ENCODE results near the gene MYO15A.

The MYO15A gene

GRCh38 chr17:18087610-18088491, 20.7 kb upstream of the MYO15A start, which contains the start of gene DRG2:
DRG2 (plus strand) TSS chr17:18087948; CDS start chr17:18088024, 76 bp downstream.
- H3K9me3 ChIP-seq (ENCODE audit: control insufficient read depth, low read length), result no peaks in the 10 kb centered on the region
- peak within 1 kb of the TSS; percentile 26 for H2BK15ac ChIP-seq (ENCODE audit: low read depth, poor library complexity, severe bottlenecking)
- no peak within 1 kb of the TSS for H2BK5ac ChIP-seq (ENCODE audit: low read depth, low read length, poor library complexity, severe bottlenecking)
- peak within 1 kb of the TSS; percentile 60 to 98 for H3K14ac ChIP-seq (ENCODE audit: low read length in 2 of 2)
- peaks cover 19% of the 10 kb centered on the region for H3K79me1 ChIP-seq (replicated peaks; ENCODE audit: low read length, poor library complexity, severe bottlenecking)
- peak; percentile 92 for DNase-seq
- H3K27ac ChIP-seq (ENCODE audit: low read length, poor library complexity, severe bottlenecking), result peak within 1 kb of the TSS; percentile 39
- H2AK5ac ChIP-seq (ENCODE audit: low read length, severe bottlenecking), result peak within 1 kb of the TSS; percentile 16
- peak within 1 kb of the TSS; percentile 96 for H4K8ac ChIP-seq (ENCODE audit: low read length)
- H3K4ac ChIP-seq (ENCODE audit: low read depth in 1 of 2, low read length in 2 of 2), result peak within 1 kb of the TSS; percentile 24 to 69
- H3K36me3 ChIP-seq (ENCODE audit: control insufficient read depth in 1 of 2, insufficient read depth in 2 of 2, low read depth in 1 of 2, low read length in 2 of 2), result peaks cover 10 to 18% of the 10 kb centered on the region in 2 experiments
- H3K4me3 ChIP-seq (ENCODE audit: insufficient read depth in 1 of 2, low read depth in 1 of 2, low read length in 2 of 2), result peak within 1 kb of the TSS; percentile 84 to 89
- peak within 1 kb of the TSS; percentile 64 for H2AFZ ChIP-seq (ENCODE audit: low read depth, low read length)
- H4K91ac ChIP-seq (ENCODE audit: low read length), result peak within 1 kb of the TSS; percentile 87
- H2BK12ac ChIP-seq (ENCODE audit: low read length in 2 of 2), result peak within 1 kb of the TSS in 1 of 2 experiments; percentile 17
- peak within 1 kb of the TSS; percentile 95 for H3K9ac ChIP-seq (ENCODE audit: low read length)
- peak within 1 kb of the TSS in 1 of 2 experiments; percentile 99 for H3K23ac ChIP-seq (ENCODE audit: low read length in 2 of 2)
- peak within 1 kb of the TSS; percentile 52 to 75 for H3K18ac ChIP-seq (ENCODE audit: low read depth in 1 of 2, low read length in 2 of 2)
- no peaks in the 10 kb centered on the region for H3K27me3 ChIP-seq (ENCODE audit: control insufficient read depth in 1 of 2, insufficient read depth in 1 of 2, low read length in 2 of 2)
- 2% methylated on average over 52 of the region's 52 CpGs for WGBS
- peak within 1 kb of the TSS; percentile 95 for H3K4me2 ChIP-seq (ENCODE audit: low read length, poor library complexity, severe bottlenecking)
- H3K4me1 ChIP-seq (ENCODE audit: control insufficient read depth, insufficient read depth, low read depth, low read length), result peaks cover 3% of the 10 kb centered on the region
- H2BK120ac ChIP-seq (ENCODE audit: low read depth, low read length), result no peak within 1 kb of the TSS

- H3K27me3 ChIP-seq (ENCODE audit: control insufficient read depth in 1 of 2, insufficient read depth in 1 of 2, low read length in 2 of 2), result no peaks in the 10 kb centered on the region
- 98% methylated on average over 2 of the region's 2 CpGs for whole genome bisulfite sequencing
- H3K4me1 ChIP-seq (ENCODE audit: control insufficient read depth, insufficient read depth, low read depth, low read length), result peaks cover 7% of the 10 kb centered on the region
- peak overlapping the region; percentile 41 for H4K8ac ChIP-seq (ENCODE audit: low read length)
- H3K9me3 ChIP-seq (ENCODE audit: control insufficient read depth, low read length), result no peaks in the 10 kb centered on the region
- peaks cover 30% of the 10 kb centered on the region for H3K79me1 ChIP-seq (replicated peaks; ENCODE audit: low read length, poor library complexity, severe bottlenecking)
- H2BK120ac ChIP-seq (ENCODE audit: low read depth, low read length), result no peak overlapping the region
- no peak overlapping the region for H3K27ac ChIP-seq (ENCODE audit: low read length, poor library complexity, severe bottlenecking)
- peak overlapping the region in 1 of 2 experiments; percentile 6 for H3K18ac ChIP-seq (ENCODE audit: low read depth in 1 of 2, low read length in 2 of 2)
- H2BK5ac ChIP-seq (ENCODE audit: low read depth, low read length, poor library complexity, severe bottlenecking), result no peak overlapping the region
- H3K4ac ChIP-seq (ENCODE audit: low read depth in 1 of 2, low read length in 2 of 2), result no peak overlapping the region
- H4K91ac ChIP-seq (ENCODE audit: low read length), result no peak overlapping the region
- H3K4me2 ChIP-seq (ENCODE audit: low read length, poor library complexity, severe bottlenecking), result no peak overlapping the region
- peaks cover 23 to 28% of the 10 kb centered on the region in 2 experiments for H3K36me3 ChIP-seq (ENCODE audit: control insufficient read depth in 1 of 2, insufficient read depth in 2 of 2, low read depth in 1 of 2, low read length in 2 of 2)
- no peak overlapping the region for H3K23ac ChIP-seq (ENCODE audit: low read length in 2 of 2)
- no peak overlapping the region for H2AFZ ChIP-seq (ENCODE audit: low read depth, low read length)
- H3K4me3 ChIP-seq (ENCODE audit: insufficient read depth in 1 of 2, low read depth in 1 of 2, low read length in 2 of 2), result no peak overlapping the region
- no peak overlapping the region for H2AK5ac ChIP-seq (ENCODE audit: low read length, severe bottlenecking)
- DNase-seq, result peak; percentile 27
- H3K9ac ChIP-seq (ENCODE audit: low read length), result peak overlapping the region; percentile 95
- H2BK12ac ChIP-seq (ENCODE audit: low read length in 2 of 2), result no peak overlapping the region
- no peak overlapping the region for H3K14ac ChIP-seq (ENCODE audit: low read length in 2 of 2)
- H2BK15ac ChIP-seq (ENCODE audit: low read depth, poor library complexity, severe bottlenecking), result peak overlapping the region; percentile 52
Observed at GRCh38 chr17:18089613-18090012, 18.9 kb upstream of the MYO15A start.

GRCh38 chr17:18093616-18094408, 14.7 kb upstream of the MYO15A start:
- Histone ChIP-seq H3K9me3 (ENCODE audit: control insufficient read depth, low read length) (no peaks in the 10 kb centered on the region), H3K4me3 (ENCODE audit: insufficient read depth in 1 of 2, low read depth in 1 of 2, low read length in 2 of 2) (no peak overlapping the region), H4K8ac (ENCODE audit: low read length) (peak overlapping the region; percentile 84), H3K27ac (ENCODE audit: low read length, poor library complexity, severe bottlenecking) (no peak overlapping the region), H2BK15ac (ENCODE audit: low read depth, poor library complexity, severe bottlenecking) (no peak overlapping the region), H2AK5ac (ENCODE audit: low read length, severe bottlenecking) (no peak overlapping the region), H3K18ac (ENCODE audit: low read depth in 1 of 2, low read length in 2 of 2) (no peak overlapping the region), H3K27me3 (ENCODE audit: control insufficient read depth in 1 of 2, insufficient read depth in 1 of 2, low read length in 2 of 2) (no peaks in the 10 kb centered on the region), H3K23ac (ENCODE audit: low read length in 2 of 2) (no peak overlapping the region), H2BK5ac (ENCODE audit: low read depth, low read length, poor library complexity, severe bottlenecking) (no peak overlapping the region), H4K91ac (ENCODE audit: low read length) (peak overlapping the region; percentile 24), H3K79me1 (replicated peaks; ENCODE audit: low read length, poor library complexity, severe bottlenecking) (peaks cover 48% of the 10 kb centered on the region), H3K9ac (ENCODE audit: low read length) (no peak overlapping the region), H2BK12ac (ENCODE audit: low read length in 2 of 2) (peak overlapping the region in 1 of 2 experiments; percentile 47), H3K4ac (ENCODE audit: low read depth in 1 of 2, low read length in 2 of 2) (no peak overlapping the region), H2AFZ (ENCODE audit: low read depth, low read length) (no peak overlapping the region), H3K4me1 (ENCODE audit: control insufficient read depth, insufficient read depth, low read depth, low read length) (peaks cover 5% of the 10 kb centered on the region), H3K14ac (ENCODE audit: low read length in 2 of 2) (no peak overlapping the region), H3K36me3 (ENCODE audit: control insufficient read depth in 1 of 2, insufficient read depth in 2 of 2, low read depth in 1 of 2, low read length in 2 of 2) (peaks cover 49 to 60% of the 10 kb centered on the region in 2 experiments), H3K4me2 (ENCODE audit: low read length, poor library complexity, severe bottlenecking) (no peak overlapping the region), H2BK120ac (ENCODE audit: low read depth, low read length) (no peak overlapping the region)
- 78% methylated on average over 15 of the region's 15 CpGs for WGBS
- peak; percentile 91 for DNase-seq

GRCh38 chr17:18094409-18094807, 14.1 kb upstream of the MYO15A start:
- H3K4ac ChIP-seq (ENCODE audit: low read depth in 1 of 2, low read length in 2 of 2), result no peak overlapping the region
- H3K36me3 ChIP-seq (ENCODE audit: control insufficient read depth in 1 of 2, insufficient read depth in 2 of 2, low read depth in 1 of 2, low read length in 2 of 2), result peaks cover 54 to 66% of the 10 kb centered on the region in 2 experiments
- peak overlapping the region in 1 of 2 experiments; percentile 47 for H2BK12ac ChIP-seq (ENCODE audit: low read length in 2 of 2)
- no peak overlapping the region for H2BK120ac ChIP-seq (ENCODE audit: low read depth, low read length)
- peaks cover 4% of the 10 kb centered on the region for H3K4me1 ChIP-seq (ENCODE audit: control insufficient read depth, insufficient read depth, low read depth, low read length)
- no peak overlapping the region for H2BK15ac ChIP-seq (ENCODE audit: low read depth, poor library complexity, severe bottlenecking)
- H2AFZ ChIP-seq (ENCODE audit: low read depth, low read length), result no peak overlapping the region
- no peak overlapping the region for H3K27ac ChIP-seq (ENCODE audit: low read length, poor library complexity, severe bottlenecking)
- over 99% methylated on average over 8 of the region's 10 CpGs for WGBS
- H3K18ac ChIP-seq (ENCODE audit: low read depth in 1 of 2, low read length in 2 of 2), result no peak overlapping the region
- no peak overlapping the region for H3K4me2 ChIP-seq (ENCODE audit: low read length, poor library complexity, severe bottlenecking)
- no peak overlapping the region for H4K91ac ChIP-seq (ENCODE audit: low read length)
- no peak overlapping the region for H3K4me3 ChIP-seq (ENCODE audit: insufficient read depth in 1 of 2, low read depth in 1 of 2, low read length in 2 of 2)
- no peak overlapping the region for H3K9ac ChIP-seq (ENCODE audit: low read length)
- H2AK5ac ChIP-seq (ENCODE audit: low read length, severe bottlenecking), result no peak overlapping the region
- no peak overlapping the region for H3K23ac ChIP-seq (ENCODE audit: low read length in 2 of 2)
- H2BK5ac ChIP-seq (ENCODE audit: low read depth, low read length, poor library complexity, severe bottlenecking), result no peak overlapping the region
- peaks cover 47% of the 10 kb centered on the region for H3K79me1 ChIP-seq (replicated peaks; ENCODE audit: low read length, poor library complexity, severe bottlenecking)
- H3K9me3 ChIP-seq (ENCODE audit: control insufficient read depth, low read length), result no peaks in the 10 kb centered on the region
- no peaks in the 10 kb centered on the region for H3K27me3 ChIP-seq (ENCODE audit: control insufficient read depth in 1 of 2, insufficient read depth in 1 of 2, low read length in 2 of 2)
- no peak overlapping the region for H3K14ac ChIP-seq (ENCODE audit: low read length in 2 of 2)
- no peak for DNase-seq
- H4K8ac ChIP-seq (ENCODE audit: low read length), result peak overlapping the region; percentile 48

All from mesenchymal stem cell (in vitro differentiated cells and primary cell).